K562 (cell line): ENCODE data around the gene P2RX1. TPM values are rescaled to one million over a fixed set of nuclear protein-coding genes. Genes with fewer than 3 reads are reported as not detected.

ENCODE experiments used
- EP300 ChIP-seq: IDR thresholded peaks from 2 replicates; pipeline ENCODE4 v1.6.1; 2012; ENCODE audit warnings: low read length, improper control_type of control experiment
- ETV6 ChIP-seq, 3 experiments: fragments of 150-350 bp in 1 of 3; sonication (generic) in 1 of 3; formaldehyde crosslinking in 1 of 3; IDR thresholded peaks; 2 replicates each; pipeline versions ENCODE4 v1.6.1 to v1.8.0; 2014 to 2022; ENCODE audit warnings: borderline replicate concordance in 2 of 3, low read depth in 2 of 3, antibody characterized with exemption in 1 of 3, low read length in 1 of 3, mild to moderate bottlenecking in 1 of 3, missing genetic modification reagents in 1 of 3
- FOXM1 ChIP-seq, 2 experiments: fragments of 450-650 bp in 1 of 2; sonication (generic) in 1 of 2; formaldehyde crosslinking in 1 of 2; IDR thresholded peaks; 2 replicates each; pipeline versions ENCODE4 v1.6.1 to v1.9.0; 2017 to 2022; ENCODE audit warnings: low read depth in 2 of 2, mild to moderate bottlenecking in 2 of 2, missing genetic modification reagents in 1 of 2, moderate library complexity in 1 of 2
- GABPB1 ChIP-seq: sonication (generic); formaldehyde crosslinking; IDR thresholded peaks from 2 replicates; pipeline ENCODE4 v1.8.0; 2022; ENCODE audit warnings: mild to moderate bottlenecking, missing genetic modification reagents
- HDAC1 ChIP-seq, 2 experiments: fragments of 450-650 bp; IDR thresholded peaks; 2 replicates each; pipeline ENCODE4 v1.6.1; 2016 to 2017; ENCODE audit warnings: inconsistent platforms in 1 of 2, mild to moderate bottlenecking in 1 of 2, moderate library complexity in 1 of 2
- HMG20A ChIP-seq: fragments of 450-650 bp; formaldehyde crosslinking; conservative IDR thresholded peaks from 2 replicates; pipeline ENCODE4 v1.4.0; 2020; ENCODE audit warnings: mild to moderate bottlenecking, mixed read lengths
- KDM5B ChIP-seq: fragments of 200-600 bp; sonication (generic); IDR thresholded peaks from 2 replicates; pipeline ENCODE4 v1.6.1; 2012; ENCODE audit warnings: low read depth, mild to moderate bottlenecking, moderate library complexity, low read length, control low read depth, inconsistent platforms; ENCODE audit not compliant: insufficient replicate concordance
- KLF10 ChIP-seq: fragments of 250-450 bp; sonication (Bioruptor Pico); IDR thresholded peaks from 2 replicates; pipeline ENCODE4 v1.6.1; 2021; ENCODE audit warnings: matching md5 sums
- MCM2 ChIP-seq: fragments of 450-650 bp; IDR thresholded peaks from 2 replicates; pipeline ENCODE4 v1.6.1; 2017; ENCODE audit warnings: low read depth, mild to moderate bottlenecking
- NR2F6 ChIP-seq: fragments of 450-650 bp; formaldehyde crosslinking; IDR thresholded peaks from 2 replicates; pipeline ENCODE4 v1.4.0; 2020; ENCODE audit warnings: mild to moderate bottlenecking
- PHF21A ChIP-seq: fragments of 450-650 bp; IDR thresholded peaks from 2 replicates; pipeline ENCODE4 v1.6.1; 2017; ENCODE audit warnings: low read depth, borderline replicate concordance
- RAD21 ChIP-seq, 2 experiments: fragments of 250-450 bp in 1 of 2; fragments of 450-650 bp in 1 of 2; sonication (Bioruptor Pico) in 1 of 2; formaldehyde crosslinking in 1 of 2; IDR thresholded peaks in 1 of 2; conservative IDR thresholded peaks in 1 of 2; 2 replicates each; pipeline versions ENCODE4 v1.4.0 to v1.8.0; 2020 to 2022; ENCODE audit warnings: mild to moderate bottlenecking in 2 of 2, moderate library complexity in 1 of 2
- TGIF2 ChIP-seq: sonication (generic); formaldehyde crosslinking; IDR thresholded peaks from 2 replicates; pipeline ENCODE4 v1.8.1; 2022; ENCODE audit warnings: mild to moderate bottlenecking, missing genetic modification reagents, moderate library complexity
- ZNF583 ChIP-seq: fragments of 250-450 bp; sonication (Bioruptor Pico); IDR thresholded peaks from 2 replicates; pipeline ENCODE4 v1.4.0; 2020
- ZNF699 ChIP-seq: fragments of 250-450 bp; sonication (Bioruptor Pico); IDR thresholded peaks from 2 replicates; pipeline ENCODE4 v1.8.0; 2021; ENCODE audit warnings: mild to moderate bottlenecking, moderate library complexity; ENCODE audit not compliant: insufficient replicate concordance
- polyA plus RNA-seq, 8 experiments: library from polyadenylated mRNA; depleted of rRNA in 4 of 8; stranded (reverse) in 5 of 8; unstranded in 3 of 8; fragments of >200 nt; fragmentation: Nextera tagmentation in 2 of 8; fragmentation: Illumina TruSeq in 1 of 8; extraction: Ambion mirVana in 2 of 8; extraction: Trizol in 1 of 8; gene quantifications; 2 replicates each; pipeline versions ENCODE4 v1.2.1 to v1.2.3, GENCODE V29; 2011 to 2014; ENCODE audit warnings: inconsistent platforms in 1 of 8, missing spikeins in 1 of 8
- total RNA-seq, 7 experiments: library from RNA; depleted of rRNA in 6 of 7; stranded (reverse); fragments of >200 nt in 6 of 7; fragmentation: Illumina TruSeq in 2 of 7; extraction: Trizol in 2 of 7; gene quantifications; 2 replicates each; pipeline versions ENCODE4 v1.2.1 to v1.2.3, GENCODE V29; 2011 to 2021; ENCODE audit warnings: low replicate concordance in 1 of 7
- TF ChIP-seq, protein P1 (sequence below): fragments of 450-650 bp; IDR thresholded peaks from 2 replicates; pipeline ENCODE4 v1.7.1; 2018; ENCODE audit warnings: mild to moderate bottlenecking, low read depth; ENCODE audit not compliant: partially characterized antibody
- TF ChIP-seq, protein P2 (sequence below): fragments of 250-450 bp; sonication (Bioruptor Pico); IDR thresholded peaks from 2 replicates; pipeline ENCODE4 v1.5.0; 2021
- TF ChIP-seq, protein P3 (sequence below): fragments of 450-650 bp; IDR thresholded peaks from 2 replicates; pipeline ENCODE4 v1.7.0; 2016; ENCODE audit warnings: borderline replicate concordance
- TF ChIP-seq, protein P4 (sequence below): sonication (generic); formaldehyde crosslinking; IDR thresholded peaks from 2 replicates; pipeline ENCODE4 v1.8.1; 2023; ENCODE audit warnings: mild to moderate bottlenecking, missing genetic modification reagents

P2RX1 gene
- total and polyA plus RNA-seq, 9 of the 15 experiments (the other 6 are each of a cell fraction or from before 2014, with no cell fraction given), result 0.27 to 20.3 (median 10.3) TPM

- TF ChIP-seq, protein P1, sequence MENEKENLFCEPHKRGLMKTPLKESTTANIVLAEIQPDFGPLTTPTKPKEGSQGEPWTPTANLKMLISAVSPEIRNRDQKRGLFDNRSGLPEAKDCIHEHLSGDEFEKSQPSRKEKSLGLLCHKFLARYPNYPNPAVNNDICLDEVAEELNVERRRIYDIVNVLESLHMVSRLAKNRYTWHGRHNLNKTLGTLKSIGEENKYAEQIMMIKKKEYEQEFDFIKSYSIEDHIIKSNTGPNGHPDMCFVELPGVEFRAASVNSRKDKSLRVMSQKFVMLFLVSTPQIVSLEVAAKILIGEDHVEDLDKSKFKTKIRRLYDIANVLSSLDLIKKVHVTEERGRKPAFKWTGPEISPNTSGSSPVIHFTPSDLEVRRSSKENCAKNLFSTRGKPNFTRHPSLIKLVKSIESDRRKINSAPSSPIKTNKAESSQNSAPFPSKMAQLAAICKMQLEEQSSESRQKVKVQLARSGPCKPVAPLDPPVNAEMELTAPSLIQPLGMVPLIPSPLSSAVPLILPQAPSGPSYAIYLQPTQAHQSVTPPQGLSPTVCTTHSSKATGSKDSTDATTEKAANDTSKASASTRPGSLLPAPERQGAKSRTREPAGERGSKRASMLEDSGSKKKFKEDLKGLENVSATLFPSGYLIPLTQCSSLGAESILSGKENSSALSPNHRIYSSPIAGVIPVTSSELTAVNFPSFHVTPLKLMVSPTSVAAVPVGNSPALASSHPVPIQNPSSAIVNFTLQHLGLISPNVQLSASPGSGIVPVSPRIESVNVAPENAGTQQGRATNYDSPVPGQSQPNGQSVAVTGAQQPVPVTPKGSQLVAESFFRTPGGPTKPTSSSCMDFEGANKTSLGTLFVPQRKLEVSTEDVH, result no peak
- TF ChIP-seq TGIF2 (CRISPR knock-in tag), result no peak
- TF ChIP-seq, protein P2, sequence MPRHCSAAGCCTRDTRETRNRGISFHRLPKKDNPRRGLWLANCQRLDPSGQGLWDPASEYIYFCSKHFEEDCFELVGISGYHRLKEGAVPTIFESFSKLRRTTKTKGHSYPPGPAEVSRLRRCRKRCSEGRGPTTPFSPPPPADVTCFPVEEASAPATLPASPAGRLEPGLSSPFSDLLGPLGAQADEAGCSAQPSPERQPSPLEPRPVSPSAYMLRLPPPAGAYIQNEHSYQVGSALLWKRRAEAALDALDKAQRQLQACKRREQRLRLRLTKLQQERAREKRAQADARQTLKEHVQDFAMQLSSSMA (CRISPR knock-in tag), result no peak
- TF ChIP-seq ZNF583 (CRISPR knock-in tag), result peak; percentile 74; the same call in 1 of the 2 replicates
- TF ChIP-seq ETV6 (IDR thresholded peaks at IDR 0.05; ENCODE audit: borderline replicate concordance in 1 of 2, low read depth in 2 of 2, low read length in 1 of 2), result no peak
- no peak for TF ChIP-seq ETV6 (CRISPR knock-in tag; IDR thresholded peaks at IDR 0.05; ENCODE audit: borderline replicate concordance)
- TF ChIP-seq KLF10, result no peak
- TF ChIP-seq ZNF699, result no peak
- peak; percentile 25 to 59; a peak in 3 of 4 replicates for TF ChIP-seq RAD21 (CRISPR knock-in tag; conservative IDR thresholded peaks at IDR 0.05 in 1 of 2, IDR thresholded peaks at IDR 0.05 in 1 of 2)
- TF ChIP-seq KDM5B, result peak; percentile 77
- no peak for TF ChIP-seq EP300
- TF ChIP-seq GABPB1 (CRISPR knock-in tag), result 0 out of 2 replicates have a peak, but pooled peaks have one; percentile 51
- no peak for TF ChIP-seq HMG20A (CRISPR knock-in tag)
- TF ChIP-seq, protein P3, sequence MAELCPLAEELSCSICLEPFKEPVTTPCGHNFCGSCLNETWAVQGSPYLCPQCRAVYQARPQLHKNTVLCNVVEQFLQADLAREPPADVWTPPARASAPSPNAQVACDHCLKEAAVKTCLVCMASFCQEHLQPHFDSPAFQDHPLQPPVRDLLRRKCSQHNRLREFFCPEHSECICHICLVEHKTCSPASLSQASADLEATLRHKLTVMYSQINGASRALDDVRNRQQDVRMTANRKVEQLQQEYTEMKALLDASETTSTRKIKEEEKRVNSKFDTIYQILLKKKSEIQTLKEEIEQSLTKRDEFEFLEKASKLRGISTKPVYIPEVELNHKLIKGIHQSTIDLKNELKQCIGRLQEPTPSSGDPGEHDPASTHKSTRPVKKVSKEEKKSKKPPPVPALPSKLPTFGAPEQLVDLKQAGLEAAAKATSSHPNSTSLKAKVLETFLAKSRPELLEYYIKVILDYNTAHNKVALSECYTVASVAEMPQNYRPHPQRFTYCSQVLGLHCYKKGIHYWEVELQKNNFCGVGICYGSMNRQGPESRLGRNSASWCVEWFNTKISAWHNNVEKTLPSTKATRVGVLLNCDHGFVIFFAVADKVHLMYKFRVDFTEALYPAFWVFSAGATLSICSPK, result no peak
- TF ChIP-seq MCM2, result no peak
- no peak for TF ChIP-seq PHF21A
- TF ChIP-seq NR2F6 (CRISPR knock-in tag), result no peak
- no peak for TF ChIP-seq FOXM1 (IDR thresholded peaks at IDR 0.05; ENCODE audit: low read depth)
- no peak for TF ChIP-seq FOXM1 (CRISPR knock-in tag; IDR thresholded peaks at IDR 0.05; ENCODE audit: low read depth)
- TF ChIP-seq, protein P4, sequence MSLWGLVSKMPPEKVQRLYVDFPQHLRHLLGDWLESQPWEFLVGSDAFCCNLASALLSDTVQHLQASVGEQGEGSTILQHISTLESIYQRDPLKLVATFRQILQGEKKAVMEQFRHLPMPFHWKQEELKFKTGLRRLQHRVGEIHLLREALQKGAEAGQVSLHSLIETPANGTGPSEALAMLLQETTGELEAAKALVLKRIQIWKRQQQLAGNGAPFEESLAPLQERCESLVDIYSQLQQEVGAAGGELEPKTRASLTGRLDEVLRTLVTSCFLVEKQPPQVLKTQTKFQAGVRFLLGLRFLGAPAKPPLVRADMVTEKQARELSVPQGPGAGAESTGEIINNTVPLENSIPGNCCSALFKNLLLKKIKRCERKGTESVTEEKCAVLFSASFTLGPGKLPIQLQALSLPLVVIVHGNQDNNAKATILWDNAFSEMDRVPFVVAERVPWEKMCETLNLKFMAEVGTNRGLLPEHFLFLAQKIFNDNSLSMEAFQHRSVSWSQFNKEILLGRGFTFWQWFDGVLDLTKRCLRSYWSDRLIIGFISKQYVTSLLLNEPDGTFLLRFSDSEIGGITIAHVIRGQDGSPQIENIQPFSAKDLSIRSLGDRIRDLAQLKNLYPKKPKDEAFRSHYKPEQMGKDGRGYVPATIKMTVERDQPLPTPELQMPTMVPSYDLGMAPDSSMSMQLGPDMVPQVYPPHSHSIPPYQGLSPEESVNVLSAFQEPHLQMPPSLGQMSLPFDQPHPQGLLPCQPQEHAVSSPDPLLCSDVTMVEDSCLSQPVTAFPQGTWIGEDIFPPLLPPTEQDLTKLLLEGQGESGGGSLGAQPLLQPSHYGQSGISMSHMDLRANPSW, result no peak
- TF ChIP-seq HDAC1 (IDR thresholded peaks at IDR 0.05), result peak in 1 of 2 experiments; percentile 69; a peak in 2 of 4 replicates
Observed at GRCh38 chr17:3965118-3965800, 49.0 kb upstream of the P2RX1 start (continued).
